ENCODE results near the gene LRRC1. TPM values are rescaled to one million over a fixed set of nuclear protein-coding genes. Genes with fewer than 3 reads are reported as not detected.
A peak's percentile ranks its signal among the peaks of the same experiment; 100 is the strongest.

The LRRC1 gene
- total and polyA plus RNA-seq, 2 of the 8 experiments (the other 6 are each of a cell fraction or from before 2014, with no cell fraction given): 6.7 to 15.9 TPM

DNA sequence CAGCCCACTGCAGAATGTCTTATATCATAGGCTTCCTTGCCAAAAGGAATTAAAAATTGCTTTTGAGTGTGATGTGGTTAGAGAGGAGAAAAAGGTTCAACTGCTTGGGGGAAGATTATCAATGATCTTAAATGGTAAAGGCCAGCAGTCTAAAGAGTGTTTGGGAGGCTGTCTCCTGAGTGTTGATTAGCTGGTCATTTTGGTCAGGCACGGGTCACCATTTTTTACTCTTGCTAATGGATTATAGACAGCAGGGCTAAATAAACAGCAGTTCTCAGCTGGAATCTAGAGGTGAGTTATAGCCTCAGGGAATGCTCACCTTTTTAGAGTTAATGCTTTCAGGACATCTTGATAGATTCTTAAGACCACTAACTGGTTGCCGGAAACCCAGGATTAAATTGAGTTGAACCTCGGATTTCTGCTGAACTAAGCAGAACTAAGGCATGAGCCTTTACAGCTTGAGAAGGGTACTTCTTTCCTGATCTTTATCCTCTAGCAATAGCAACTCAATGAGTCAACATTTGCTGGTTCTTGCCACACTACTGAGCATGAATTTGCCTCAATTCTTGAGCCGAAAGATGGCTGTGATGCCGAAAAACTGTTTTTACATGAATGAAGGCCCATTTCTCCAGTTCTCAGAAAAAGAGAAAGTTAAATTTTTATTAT is 120.4 kb downstream of the LRRC1 start:
- H3K4me1 ChIP-seq (replicated peaks in 1 of 4; ENCODE audit: control insufficient read depth in 3 of 4, insufficient read depth in 4 of 4, low read length in 3 of 4): peaks cover 0 to 4% (median 2%) of the 10 kb centered on the region in 4 experiments; a peak in 1 of 7 replicates
- DNase-seq (ENCODE audit: low read depth in 1 of 2, low spot score in 2 of 2) (no peak), FAIRE-seq (no peak)
- H2BK12ac ChIP-seq (ENCODE audit: low read depth, low read length): no peak overlapping the region
- H3K4ac ChIP-seq (replicated peaks; ENCODE audit: insufficient read length, low read depth, low read length): no peak overlapping the region
- H4K20me1 ChIP-seq (replicated peaks in 1 of 2; ENCODE audit: control insufficient read depth in 1 of 2, insufficient read depth in 2 of 2, low read length in 2 of 2): no peaks in the 10 kb centered on the region
- H3K18ac ChIP-seq (ENCODE audit: extremely low read depth, low read length): no peak overlapping the region
- H2BK120ac ChIP-seq (replicated peaks; ENCODE audit: low read depth, low read length): no peak overlapping the region
- no peaks in the 10 kb centered on the region for H3K79me1 ChIP-seq (ENCODE audit: low read depth, low read length)
- no peak overlapping the region for H2BK20ac ChIP-seq (ENCODE audit: low read length)
- H3K79me2 ChIP-seq (ENCODE audit: control insufficient read depth in 1 of 2, insufficient read depth in 2 of 2, low read length in 2 of 2): no peaks in the 10 kb centered on the region
- no peak overlapping the region for H3K56ac ChIP-seq (replicated peaks; ENCODE audit: insufficient read length, low read depth, low read length)
- ChIA-PET CTCF (ENCODE audit: partially characterized antibody) (interaction anchor here (0.7 to 1.6 kb wide), 2 partner anchors 85 to 1998 kb away, joined by 3 read pairs; no protein-coding TSS in a partner anchor), POLR2A (ENCODE audit: partially characterized antibody) (no interaction called here)
- no peaks in the 10 kb centered on the region for H3K23me2 ChIP-seq (ENCODE audit: low read depth, low read length)
- no peak overlapping the region for H2BK15ac ChIP-seq (ENCODE audit: low read length)
- no peaks in the 10 kb centered on the region for H3K9me3 ChIP-seq (ENCODE audit: insufficient read depth in 2 of 2, low read depth in 1 of 2, low read length in 1 of 2)
- no peak overlapping the region for H4K5ac ChIP-seq (ENCODE audit: insufficient read length, low read depth, low read length)
- H3K23ac ChIP-seq (ENCODE audit: insufficient read length): no peak overlapping the region
- H4K91ac ChIP-seq (replicated peaks; ENCODE audit: insufficient read length, low read length): no peak overlapping the region
- no peak overlapping the region for H3K14ac ChIP-seq (ENCODE audit: insufficient read length)
- no peak overlapping the region for H3K4me2 ChIP-seq (ENCODE audit: insufficient read depth in 1 of 2, low read depth in 2 of 2, low read length in 2 of 2)
- no peaks in the 10 kb centered on the region; a peak in 1 of 8 replicates for H3K36me3 ChIP-seq (ENCODE audit: control insufficient read depth in 2 of 4, insufficient read depth in 4 of 4, low read length in 3 of 4)
- H3K4me3 ChIP-seq (ENCODE audit: extremely low read depth in 1 of 4, insufficient read depth in 2 of 4, low read depth in 3 of 4, low read length in 4 of 4): no peak overlapping the region
- H4K8ac ChIP-seq (ENCODE audit: extremely low read depth, insufficient read depth, low read length): no peak overlapping the region
- H3K27me3 ChIP-seq (replicated peaks in 1 of 4; ENCODE audit: control insufficient read depth in 3 of 4, extremely low read depth in 1 of 4, insufficient read depth in 3 of 4, low read length in 3 of 4): no peaks in the 10 kb centered on the region
- no peak overlapping the region for H2AK5ac ChIP-seq (ENCODE audit: low read depth, low read length)
- H3K9ac ChIP-seq (replicated peaks in 1 of 4; ENCODE audit: extremely low read depth in 1 of 4, low read depth in 3 of 4, low read length in 3 of 4): no peak overlapping the region
- WGBS, 2 experiments (ENCODE audit: extremely low coverage in 1 of 2, insufficient coverage in 1 of 2, insufficient read length in 1 of 2, insufficient replicate concordance in 2 of 2, low coverage in 1 of 2, low lambda C conversion rate in 2 of 2, missing lambda C conversion rate in 1 of 2): 88% methylated on average over 5 of the region's 5 CpGs; no CpG with 5 or more reads in 1 of the 2 experiments
- peak; percentile 23; the same call in 1 of the 2 replicates for TF ChIP-seq MAFK (IDR thresholded peaks at IDR 0.05; ENCODE audit: low read depth, low read length)
- TF ChIP-seq TBP (IDR thresholded peaks at IDR 0.05; ENCODE audit: low read depth, low read length): no peak
- no peak overlapping the region for H2AFZ ChIP-seq (ENCODE audit: low read length)
- no peak overlapping the region for H3K27ac ChIP-seq (ENCODE audit: low read depth, low read length)
- no peak overlapping the region for H2BK5ac ChIP-seq (ENCODE audit: low read depth, low read length)
